Osteocyte (in vitro differentiated cells): ENCODE data around the gene NR5A1. TPM values are rescaled to one million over a fixed set of nuclear protein-coding genes. Genes with fewer than 3 reads are reported as not detected.

Source experiments
- DNase-seq: peaks from one replicate; pipeline ENCODE4 v3.0.0; 2021; ENCODE audit warnings: mixed read lengths; ENCODE audit not compliant: unreplicated experiment; ENCODE audit errors: extremely low spot score
- H3K27ac Mint-ChIP-seq: one replicate; pipeline ENCODE4 v1.8.0; 2021; ENCODE audit warnings: mild to moderate bottlenecking, mixed read lengths; ENCODE audit not compliant: unreplicated experiment
- H3K27me3 Mint-ChIP-seq: one replicate; pipeline ENCODE4 v1.8.0; 2021; ENCODE audit warnings: mixed read lengths; ENCODE audit not compliant: unreplicated experiment
- H3K36me3 Mint-ChIP-seq: one replicate; pipeline ENCODE4 v1.8.0; 2021; ENCODE audit warnings: mixed read lengths; ENCODE audit not compliant: unreplicated experiment
- H3K4me1 Mint-ChIP-seq: one replicate; pipeline ENCODE4 v1.8.0; 2021; ENCODE audit warnings: mixed read lengths; ENCODE audit not compliant: unreplicated experiment
- H3K4me3 Mint-ChIP-seq: one replicate; pipeline ENCODE4 v1.8.0; 2021; ENCODE audit warnings: mild to moderate bottlenecking, moderate library complexity, mixed read lengths; ENCODE audit not compliant: unreplicated experiment
- H3K9me3 Mint-ChIP-seq: one replicate; pipeline ENCODE4 v1.8.0; 2021; ENCODE audit warnings: mixed read lengths; ENCODE audit not compliant: unreplicated experiment
- CTCF ChIP-seq: fragments of 200-600 bp; sonication (generic); IDR thresholded peaks from 2 replicates; pipeline ENCODE4 v1.5.0; 2021; ENCODE audit warnings: antibody characterized with exemption, mild to moderate bottlenecking, moderate library complexity
- total RNA-seq: library from RNA; stranded (reverse); gene quantifications from 2 replicates; pipeline ENCODE4 v1.2.1, GENCODE V29; 2021

Gene NR5A1
- total RNA-seq, 1 donor from 2014 or later = not detected

GRCh38 chr9:124449381-124450151 is 57.6 kb downstream of the NR5A1 start:
- Mint-ChIP-seq H3K4me3 (no peak overlapping the region), H3K27me3 (peaks cover 26% of the 10 kb centered on the region), H3K4me1 (peaks cover 7% of the 10 kb centered on the region), H3K27ac (no peak overlapping the region), H3K36me3 (no peaks in the 10 kb centered on the region), H3K9me3 (no peaks in the 10 kb centered on the region)
- TF ChIP-seq CTCF = no peak
- no peak for DNase-seq

GRCh38 chr9:124448019-124448418 is 59.2 kb downstream of the NR5A1 start:
- Mint-ChIP-seq H3K27ac (no peak overlapping the region), H3K9me3 (no peaks in the 10 kb centered on the region)

GRCh38 chr9:124447297-124447661 is 59.9 kb downstream of the NR5A1 start:
- DNase-seq = no peak
- no peak for TF ChIP-seq CTCF
- Mint-ChIP-seq H3K4me3 (no peak overlapping the region), H3K27ac (no peak overlapping the region), H3K36me3 (no peaks in the 10 kb centered on the region), H3K27me3 (peaks cover 28% of the 10 kb centered on the region), H3K9me3 (no peaks in the 10 kb centered on the region), H3K4me1 (peaks cover 7% of the 10 kb centered on the region)

More at GRCh38 chr9:124448019-124448418, 59.2 kb downstream of the NR5A1 start:
- peaks cover 33% of the 10 kb centered on the region for H3K27me3 Mint-ChIP-seq
- peaks cover 7% of the 10 kb centered on the region for H3K4me1 Mint-ChIP-seq
- DNase-seq = no peak
- no peaks in the 10 kb centered on the region for H3K36me3 Mint-ChIP-seq
- no peak for TF ChIP-seq CTCF
- H3K4me3 Mint-ChIP-seq = no peak overlapping the region

- Mint-ChIP-seq H3K9me3 (no peaks in the 10 kb centered on the region), H3K36me3 (no peaks in the 10 kb centered on the region), H3K27ac (no peak overlapping the region), H3K27me3 (peaks cover 23% of the 10 kb centered on the region), H3K4me1 (no peaks in the 10 kb centered on the region), H3K4me3 (no peak overlapping the region)
- DNase-seq = no peak
- TF ChIP-seq CTCF = no peak
These were observed 63.0 kb downstream of the NR5A1 start for GRCh38 chr9:124444166-124444565.

- no peak overlapping the region for H3K4me3 Mint-ChIP-seq
- H3K27ac Mint-ChIP-seq = no peak overlapping the region
- H3K9me3 Mint-ChIP-seq = no peaks in the 10 kb centered on the region
- H3K36me3 Mint-ChIP-seq = no peaks in the 10 kb centered on the region
- no peak for TF ChIP-seq CTCF
- no peak for DNase-seq
- H3K27me3 Mint-ChIP-seq = peaks cover 23% of the 10 kb centered on the region
- H3K4me1 Mint-ChIP-seq = no peaks in the 10 kb centered on the region
These were observed 63.6 kb downstream of the NR5A1 start for GRCh38 chr9:124443625-124444024.
